MCF 10A (cell line): ENCODE measurements around the gene ZNF683. TPM values are rescaled to one million over a fixed set of nuclear protein-coding genes. Genes with fewer than 3 reads are reported as not detected.
"Not testable (repeated sequence)": the region's sequence is repeated elsewhere in the genome, so short reads cannot be mapped to it uniquely, and the experiment has no call there.

Experiments used
- Bru-seq: library from RNA; stranded (reverse); fragments of 400-500 nt; gene quantifications from one replicate; lab custom pipeline; 2021; lab: Mats Ljungman, UMichigan
- BruChase-seq, 2 experiments: library from RNA; stranded (reverse); fragments of 400-500 nt; gene quantifications; one replicate each; lab custom pipeline; 2021; lab: Mats Ljungman, UMichigan
- BruUV-seq: library from RNA; stranded (reverse); fragments of 400-500 nt; replicated peaks from 2 replicates; lab custom pipeline; 2021; lab: Mats Ljungman, UMichigan
- CTCF ChIA-PET: fragments of 300-600 bp; sonication (Branson Sonifier 250); formaldehyde crosslinking; extraction: SDS; loops from one replicate; lab custom pipeline; 2021; ENCODE audit warnings: antibody characterized with exemption, inconsistent platforms; lab: Yijun Ruan, JAX
- POLR2A ChIA-PET: fragments of 300-600, 350-650 bp; sonication (Branson Sonifier 250); formaldehyde crosslinking; extraction: SDS; loops from one replicate; lab custom pipeline; 2020; ENCODE audit warnings: antibody characterized with exemption, inconsistent platforms; lab: Yijun Ruan, JAX
- DNase-seq: peaks from one replicate; pipeline ENCODE4 v3.0.0-alpha.2; 2018; ENCODE audit not compliant: unreplicated experiment
- H3K27ac Mint-ChIP-seq: one replicate; pipeline ENCODE4 v1.8.0; 2022; ENCODE audit warnings: mild to moderate bottlenecking, low read depth, mixed read lengths; ENCODE audit not compliant: unreplicated experiment
- H3K27me3 Mint-ChIP-seq: one replicate; pipeline ENCODE4 v1.8.0; 2022; ENCODE audit warnings: mixed read lengths; ENCODE audit not compliant: insufficient read depth, unreplicated experiment
- H3K36me3 Mint-ChIP-seq: one replicate; pipeline ENCODE4 v1.8.0; 2022; ENCODE audit warnings: mild to moderate bottlenecking, moderate library complexity, mixed read lengths; ENCODE audit not compliant: insufficient read depth, unreplicated experiment
- H3K4me1 Mint-ChIP-seq: one replicate; pipeline ENCODE4 v1.8.0; 2022; ENCODE audit warnings: mixed read lengths; ENCODE audit not compliant: insufficient read depth, unreplicated experiment
- H3K4me3 Mint-ChIP-seq: one replicate; pipeline ENCODE4 v1.8.0; 2022; ENCODE audit warnings: mild to moderate bottlenecking, moderate library complexity, mixed read lengths; ENCODE audit not compliant: unreplicated experiment
- H3K9me3 Mint-ChIP-seq: one replicate; pipeline ENCODE4 v1.8.0; 2022; ENCODE audit warnings: mixed read lengths; ENCODE audit not compliant: unreplicated experiment
- CTCF ChIP-seq: fragments of 200-600 bp; IDR thresholded peaks from one replicate; pipeline ENCODE4 v1.8.0; 2022; ENCODE audit warnings: antibody characterized with exemption, mild to moderate bottlenecking; ENCODE audit not compliant: unreplicated experiment
- intact Hi-C: fragments of 100-400 bp; cut with micrococcal nuclease; formaldehyde crosslinking; loops from 2 replicates; pipeline ENCODE4 v1.14.1; 2022
- long read RNA-seq: library from polyadenylated mRNA; stranded (forward); transcript quantifications from one replicate; pipeline ENCODE4 v2.0.0, GENCODE V29; 2022
- total RNA-seq: library from RNA; stranded (reverse); gene quantifications from 2 replicates; pipeline ENCODE4 v1.2.3, GENCODE V29; 2022

Gene ZNF683
- total RNA-seq (not detected in 2 replicates), Bru-seq, nascent RNA (not detected), BruChase-seq, experiment 1, labeled RNA remaining after a 6-hour chase (not detected), BruChase-seq, experiment 2, labeled RNA remaining after a 2-hour chase (not detected)
- long read RNA-seq, result 0 reads

- BruUV-seq, DNase-seq, H3K36me3 Mint-ChIP-seq, H3K27ac Mint-ChIP-seq, intact Hi-C loops, H3K9me3 Mint-ChIP-seq, H3K4me3 Mint-ChIP-seq, H3K27me3 Mint-ChIP-seq: not testable (repeated sequence)
- peaks cover 11% of the 10 kb centered on the region for H3K4me1 Mint-ChIP-seq
- ChIA-PET CTCF (interaction anchor here (2.5 kb wide), 1 partner anchor 8 kb away, joined by 14 read pairs; no protein-coding TSS in a partner anchor), POLR2A (interaction anchor here (0.6 to 1.1 kb wide), 2 partner anchors 20 to 185 kb away, joined by 3 to 4 read pairs; no protein-coding TSS in a partner anchor)
These were observed at the start of gene ZNF683 for GRCh38 chr1:26372611-26373010. TSS of gene ZNF683 (minus strand) at chr1:26372750. CDS start at chr1:26368571, 4,179 bp downstream.

- TF ChIP-seq CTCF, result no peak
- Mint-ChIP-seq H3K4me3 (no peak overlapping the region), H3K9me3 (no peaks in the 10 kb centered on the region), H3K27ac (no peak overlapping the region), H3K27me3 (peaks cover 49% of the 10 kb centered on the region), H3K4me1 (no peaks in the 10 kb centered on the region), H3K36me3 (peaks cover 4% of the 10 kb centered on the region)
- POLR2A ChIA-PET, result no interaction called here
- intact Hi-C loops, result no loop called here
- no peak for DNase-seq
- CTCF ChIA-PET, result interaction anchor here (0.5 to 1.7 kb wide), 6 partner anchors 21 to 142 kb away, joined by 3 to 5 read pairs (median 3); partner anchors contain the start of gene SH3BGRL3
- no TSS peak for BruUV-seq
These were observed 46.9 kb upstream of the ZNF683 start for GRCh38 chr1:26419494-26419893.

- no peaks in the 10 kb centered on the region for H3K9me3 Mint-ChIP-seq
- no peak for DNase-seq
- ChIA-PET POLR2A (no interaction called here), CTCF (interaction anchor here (0.5 to 1.3 kb wide), 3 partner anchors 24 to 141 kb away, joined by 3 read pairs; no protein-coding TSS in a partner anchor)
- no peak overlapping the region for H3K27ac Mint-ChIP-seq
- no TSS peak for BruUV-seq
- no peak overlapping the region for H3K4me3 Mint-ChIP-seq
- H3K27me3 Mint-ChIP-seq, result peaks cover 55% of the 10 kb centered on the region
- no peak for TF ChIP-seq CTCF
- no peaks in the 10 kb centered on the region for H3K4me1 Mint-ChIP-seq
- intact Hi-C loops, result no loop called here
- H3K36me3 Mint-ChIP-seq, result peaks cover 4% of the 10 kb centered on the region
These were observed 46.4 kb upstream of the ZNF683 start for GRCh38 chr1:26418865-26419349.

GRCh38 chr1:26417111-26417759 is 44.7 kb upstream of the ZNF683 start:
- Mint-ChIP-seq H3K27ac (no peak overlapping the region), H3K9me3 (no peaks in the 10 kb centered on the region), H3K27me3 (peaks cover 65% of the 10 kb centered on the region), H3K36me3 (peaks cover 4% of the 10 kb centered on the region), H3K4me3 (no peak overlapping the region), H3K4me1 (no peaks in the 10 kb centered on the region)
- ChIA-PET POLR2A (interaction anchor here (0.6 to 1.7 kb wide), 8 partner anchors 9 to 142 kb away, joined by 3 to 9 read pairs (median 4); partner anchors contain the start of genes DHDDS and SH3BGRL3), CTCF (interaction anchor here (0.5 to 4.0 kb wide), 62 partner anchors 8 to 1760 kb away, joined by 3 to 26 read pairs (median 4); partner anchors contain the start of genes CEP85, SH3BGRL3 and UBXN11)
- peak; percentile 76 for DNase-seq
- TF ChIP-seq CTCF, result peak; percentile 83
- intact Hi-C loops, result loop anchor here (1.0 kb wide), 1 partner anchor 142 kb away; no protein-coding TSS in a partner anchor
- BruUV-seq, result no TSS peak
